Measurements from ENCODE around the gene DCDC2C.

DNA sequence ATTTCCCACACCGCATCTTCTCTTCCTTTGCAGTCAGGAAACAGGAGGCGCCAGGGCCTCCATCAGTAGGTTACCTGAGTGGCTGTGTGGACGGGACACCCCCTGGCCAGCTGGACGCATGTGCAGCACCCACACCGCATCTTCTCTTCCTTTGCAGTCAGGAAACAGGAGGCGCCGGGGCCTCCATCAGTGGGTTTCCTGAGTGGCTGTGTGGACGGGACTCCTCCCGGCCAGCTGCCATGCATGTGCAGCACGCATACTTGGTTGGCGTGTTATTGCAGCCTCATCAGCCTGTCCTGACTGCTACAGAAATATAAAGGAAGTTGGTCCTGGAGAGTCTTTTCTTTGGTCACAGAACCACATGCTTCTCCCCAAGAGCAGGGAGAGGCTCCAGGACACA lies 74.6 kb downstream of the DCDC2C start:
- TF ChIP-seq, protein P1, sequence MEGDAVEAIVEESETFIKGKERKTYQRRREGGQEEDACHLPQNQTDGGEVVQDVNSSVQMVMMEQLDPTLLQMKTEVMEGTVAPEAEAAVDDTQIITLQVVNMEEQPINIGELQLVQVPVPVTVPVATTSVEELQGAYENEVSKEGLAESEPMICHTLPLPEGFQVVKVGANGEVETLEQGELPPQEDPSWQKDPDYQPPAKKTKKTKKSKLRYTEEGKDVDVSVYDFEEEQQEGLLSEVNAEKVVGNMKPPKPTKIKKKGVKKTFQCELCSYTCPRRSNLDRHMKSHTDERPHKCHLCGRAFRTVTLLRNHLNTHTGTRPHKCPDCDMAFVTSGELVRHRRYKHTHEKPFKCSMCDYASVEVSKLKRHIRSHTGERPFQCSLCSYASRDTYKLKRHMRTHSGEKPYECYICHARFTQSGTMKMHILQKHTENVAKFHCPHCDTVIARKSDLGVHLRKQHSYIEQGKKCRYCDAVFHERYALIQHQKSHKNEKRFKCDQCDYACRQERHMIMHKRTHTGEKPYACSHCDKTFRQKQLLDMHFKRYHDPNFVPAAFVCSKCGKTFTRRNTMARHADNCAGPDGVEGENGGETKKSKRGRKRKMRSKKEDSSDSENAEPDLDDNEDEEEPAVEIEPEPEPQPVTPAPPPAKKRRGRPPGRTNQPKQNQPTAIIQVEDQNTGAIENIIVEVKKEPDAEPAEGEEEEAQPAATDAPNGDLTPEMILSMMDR (conservative IDR thresholded peaks at IDR 0.05; ENCODE audit: low read depth, low read length) = no peak
- no peak for TF ChIP-seq EZH2phosphoT487 (IDR thresholded peaks at IDR 0.05; ENCODE audit: borderline replicate concordance, low read length)
